Pancreas (tissue), 10 donors: ENCODE results near the gene PCLO. TPM values are rescaled to one million over a fixed set of nuclear protein-coding genes. Genes with fewer than 3 reads are reported as not detected.

Source experiments
- ATAC-seq, 4 donors: fragments of 200-7000 bp; cut with Tn5 transposase; one replicate each; pipeline versions ENCODE4 v1.8.0 to v1.9.1; 2020; ENCODE audit warnings: mild to moderate bottlenecking in 4 of 4, moderate library complexity in 4 of 4
- DNase-seq, 6 donors: peaks; one replicate each; pipeline ENCODE4 v3.0.0-alpha.2; 2020
- FAIRE-seq: peaks from 2 replicates; lab custom pipeline; 2012; peaks lifted over from hg19 to GRCh38; lab: Jason Lieb, UNC
- H3K27ac ChIP-seq, 4 donors: fragments of 200-600 bp; sonication (generic); 1 replicate in 3 of 4; 2 replicates in 1 of 4; pipeline versions ENCODE4 v1.5.0 to v1.8.0; 2020
- H3K27me3 ChIP-seq, 4 donors: fragments of 200-600 bp; one replicate each; pipeline ENCODE4 v1.8.0; 2021
- H3K36me3 ChIP-seq, 3 donors: fragments of 200-600 bp; sonication (generic) in 1 of 3; one replicate each; pipeline versions ENCODE4 v1.5.0 to v1.8.0; 2020 to 2021
- H3K4me1 ChIP-seq, 3 donors: fragments of 200-600 bp; one replicate each; pipeline ENCODE4 v1.8.0; 2021
- H3K4me3 ChIP-seq, 4 donors: fragments of 200-600 bp; sonication (generic) in 2 of 4; one replicate each; pipeline versions ENCODE4 v1.5.0 to v1.8.0; 2020 to 2021
- H3K9me3 ChIP-seq, 4 donors: fragments of 200-600 bp; one replicate each; pipeline ENCODE4 v1.8.0; 2021
- CTCF ChIP-seq, 4 donors: fragments of 200-600 bp; sonication (generic) in 3 of 4; IDR thresholded peaks; one replicate each; pipeline versions ENCODE4 v1.5.0 to v1.8.0; 2021; ENCODE audit warnings: antibody characterized with exemption in 4 of 4
- WGBS, 2 donors: extraction: QIAGEN DNeasy Blood & Tissue Kit; methylation state at CpG; one replicate each; pipeline ENCODE4 v1.1.7; 2013; 5-methylcytosine and 5-hydroxymethylcytosine counted together
- intact Hi-C, 3 donors: fragments of 100-400 bp; cut with DNase I; formaldehyde crosslinking; loops; one replicate each; pipeline versions ENCODE4 v1.11.1 to v1.14.2; 2022
- polyA plus RNA-seq, 2 donors: library from polyadenylated mRNA; stranded (reverse); fragments of 200-250 nt; gene quantifications; one replicate each; pipeline ENCODE4 v1.2.3, GENCODE V29; 2013
- total RNA-seq, 6 donors: library from RNA; stranded (reverse); fragmentation: NEBNext Ultra II Directional in 4 of 6; extraction: Animal tissue kit (Norgen Biotek cat#: 25700) in 4 of 6; gene quantifications; one replicate each; pipeline versions ENCODE4 v1.2.1 to v1.2.4, GENCODE V29; 2021 to 2023
- donor health status: healthy with polysubstance abuse.
- donor health status: DM: no; HTN: no; CAD: no; lungs with moderate emphysema.
- donor health status: DM: no; HTN: no; CAD: no.
- donor health status: control.
- donor health status: control.
- donor health status: Bipolar disorder and iron deficiency.
- donor health status: DM: yes; HTN: yes; CAD: no.
- donor health status: DM: no; HTN: no; CAD: no.
- donor health status: DM: no; HTN: no; CAD: no.
- donor health status: DM: yes; HTN: yes; CAD: no.

PCLO gene
- total and polyA plus RNA-seq, 8 donors = 1.9 to 5.6 (median 4.6) TPM

GRCh38 chr7:82961240-82961639, 201.4 kb downstream of the PCLO start:
- H3K36me3 ChIP-seq = no peaks in the 10 kb centered on the region
- no peaks in the 10 kb centered on the region for H3K4me1 ChIP-seq
- DNase-seq = no peak
- H3K27me3 ChIP-seq = no peaks in the 10 kb centered on the region
- no peak for FAIRE-seq
- intact Hi-C loops = no loop called here
- no peaks in the 10 kb centered on the region for H3K9me3 ChIP-seq
- no peak overlapping the region for H3K27ac ChIP-seq
- ATAC-seq = no peak
- TF ChIP-seq CTCF (IDR thresholded peaks at IDR 0.05) = no peak
- H3K4me3 ChIP-seq = no peak overlapping the region
- WGBS, 2 donors = 95 to 98% methylated on average over 3 of the region's 3 CpGs

- H3K36me3 ChIP-seq = no peaks in the 10 kb centered on the region
- no peaks in the 10 kb centered on the region for H3K4me1 ChIP-seq
- H3K4me3 ChIP-seq = no peak overlapping the region
- 84 to 85% methylated on average over 2 of the region's 2 CpGs for WGBS, 2 donors
- no peak for ATAC-seq
- intact Hi-C loops = no loop called here
- H3K27ac ChIP-seq = no peak overlapping the region
- no peak for DNase-seq
- no peak for TF ChIP-seq CTCF (IDR thresholded peaks at IDR 0.05)
- no peak for FAIRE-seq
- H3K9me3 ChIP-seq = no peaks in the 10 kb centered on the region
- H3K27me3 ChIP-seq = no peaks in the 10 kb centered on the region
Measured at GRCh38 chr7:82959528-82959927, 203.2 kb downstream of the PCLO start.

GRCh38 chr7:82957521-82957920, 205.2 kb downstream of the PCLO start:
- no peak for TF ChIP-seq CTCF (IDR thresholded peaks at IDR 0.05)
- Histone ChIP-seq H3K4me3 (no peak overlapping the region), H3K9me3 (no peaks in the 10 kb centered on the region), H3K4me1 (no peaks in the 10 kb centered on the region), H3K36me3 (no peaks in the 10 kb centered on the region), H3K27me3 (no peaks in the 10 kb centered on the region), H3K27ac (no peak overlapping the region)
- WGBS, 2 donors = 91 to 92% methylated on average over 1 of the region's 1 CpG
- ATAC-seq = no peak
- DNase-seq = no peak
- no peak for FAIRE-seq
- intact Hi-C loops = no loop called here

- no peak for ATAC-seq
- Histone ChIP-seq H3K27ac (no peak overlapping the region), H3K4me1 (no peaks in the 10 kb centered on the region), H3K4me3 (no peak overlapping the region), H3K36me3 (no peaks in the 10 kb centered on the region), H3K9me3 (no peaks in the 10 kb centered on the region), H3K27me3 (no peaks in the 10 kb centered on the region)
- WGBS, 2 donors = 91 to 94% methylated on average over 6 of the region's 6 CpGs
- TF ChIP-seq CTCF (IDR thresholded peaks at IDR 0.05) = no peak
- FAIRE-seq = no peak
- intact Hi-C loops = no loop called here
- no peak for DNase-seq
Measured at GRCh38 chr7:82953324-82954027, 209.2 kb downstream of the PCLO start.

- Histone ChIP-seq H3K27ac (no peak overlapping the region), H3K36me3 (no peaks in the 10 kb centered on the region), H3K4me3 (no peak overlapping the region), H3K4me1 (peaks cover 0 to 7% (median 0%) of the 10 kb centered on the region in 3 donors), H3K9me3 (no peaks in the 10 kb centered on the region), H3K27me3 (no peaks in the 10 kb centered on the region)
- ATAC-seq = no peak
- 94 to 95% methylated on average over 4 of the region's 4 CpGs for WGBS, 2 donors
- FAIRE-seq = no peak
- no peak for TF ChIP-seq CTCF (IDR thresholded peaks at IDR 0.05)
- no peak for DNase-seq
- intact Hi-C loops = no loop called here
Measured at GRCh38 chr7:82950436-82950835, 212.2 kb downstream of the PCLO start.
